GM18511 (cell line): ENCODE results near the gene SYCP2L.
A peak's percentile ranks its signal among the peaks of the same experiment; 100 is the strongest.
"Not testable (repeated sequence)": the region's sequence is repeated elsewhere in the genome, so short reads cannot be mapped to it uniquely, and the experiment has no call there.

Experiments
- ATAC-seq: cut with Tn5 transposase; IDR thresholded peaks from one replicate; pipeline ENCODE4 v1.9.1; 2021; ENCODE audit warnings: mild to moderate bottlenecking, moderate library complexity; ENCODE audit not compliant: unreplicated experiment

Gene SYCP2L

GRCh38 chr6:10886691-10887502 lies at the start of gene SYCP2L:
SYCP2L (plus strand) TSS chr6:10887052; CDS start chr6:10887127, 75 bp downstream.
- ATAC-seq, result peak; percentile 48

- ATAC-seq, result no peak
Measured at GRCh38 chr6:10837622-10837994, 49.2 kb upstream of the SYCP2L start.

- peak; percentile 82 for ATAC-seq
Measured at GRCh38 chr6:10837995-10838793, 48.7 kb upstream of the SYCP2L start, which contains the start of gene MAK. MAK (minus strand) TSS chr6:10838539; CDS start chr6:10830648, 7,891 bp downstream.

- peak; percentile 76 for ATAC-seq
Measured at GRCh38 chr6:10838794-10839333, 48.0 kb upstream of the SYCP2L start.

- no peak for ATAC-seq
Measured at GRCh38 chr6:10843554-10843953, 43.3 kb upstream of the SYCP2L start.

GRCh38 chr6:10847684-10848083 lies 39.2 kb upstream of the SYCP2L start:
- no peak for ATAC-seq

GRCh38 chr6:10849901-10850300 lies 37.0 kb upstream of the SYCP2L start:
- no peak for ATAC-seq

GRCh38 chr6:10850728-10851127 lies 36.1 kb upstream of the SYCP2L start:
- ATAC-seq, result no peak

- ATAC-seq, result no peak
Measured at GRCh38 chr6:10852361-10852960, 34.4 kb upstream of the SYCP2L start.

GRCh38 chr6:10853849-10854300 lies 33.0 kb upstream of the SYCP2L start:
- ATAC-seq, result not testable (repeated sequence)

- ATAC-seq, result no peak
Measured at GRCh38 chr6:10854922-10855632, 31.8 kb upstream of the SYCP2L start.

GRCh38 chr6:10857259-10857658 lies 29.6 kb upstream of the SYCP2L start:
- ATAC-seq, result no peak

GRCh38 chr6:10861086-10861485 lies 25.8 kb upstream of the SYCP2L start:
- ATAC-seq, result no peak

GRCh38 chr6:10862361-10862760 lies 24.5 kb upstream of the SYCP2L start:
- no peak for ATAC-seq

- ATAC-seq, result not testable (repeated sequence)
Measured at GRCh38 chr6:10863031-10863430, 23.8 kb upstream of the SYCP2L start.

- ATAC-seq, result not testable (repeated sequence)
Measured at GRCh38 chr6:10866709-10867108, 20.1 kb upstream of the SYCP2L start.

GRCh38 chr6:10867952-10868351 lies 18.9 kb upstream of the SYCP2L start:
- no peak for ATAC-seq

- ATAC-seq, result no peak
Measured at GRCh38 chr6:10873374-10873773, 13.5 kb upstream of the SYCP2L start.

GRCh38 chr6:10874207-10874606 lies 12.6 kb upstream of the SYCP2L start:
- ATAC-seq, result no peak

GRCh38 chr6:10875026-10875425 lies 11.8 kb upstream of the SYCP2L start:
- no peak for ATAC-seq
